Hematopoietic multipotent progenitor cell treated with erythropoietin and hydrocortisone succinate and interleukin-3 and kit ligand, for 15 days (in vitro differentiated cells): ENCODE data around the gene HINFP.
"Not testable (repeated sequence)": the region's sequence is repeated elsewhere in the genome, so short reads cannot be mapped to it uniquely, and the experiment has no call there.

ENCODE experiments used
- DNase-seq: peaks from one replicate; pipeline ENCODE4 v3.0.0-alpha.2; 2015; ENCODE audit warnings: low spot score

Gene HINFP

GRCh38 chr11:119100246-119100970 is 21.0 kb upstream of the HINFP start:
- peak; percentile 62 for DNase-seq

- DNase-seq: no peak
These were observed 20.2 kb upstream of the HINFP start for GRCh38 chr11:119100994-119101758.

GRCh38 chr11:119101759-119102423 is 19.5 kb upstream of the HINFP start, which contains the start of gene DPAGT1:
Gene DPAGT1 (minus strand): TSS chr11:119101853. CDS start chr11:119101655, 198 bp downstream.
- peak; percentile 92 for DNase-seq

- not testable (repeated sequence) for DNase-seq
These were observed 18.2 kb upstream of the HINFP start for GRCh38 chr11:119103161-119103664.

GRCh38 chr11:119103793-119104192 is 17.6 kb upstream of the HINFP start:
- no peak for DNase-seq

- peak; percentile 97 for DNase-seq
These were observed 14.5 kb upstream of the HINFP start, which contains the start of gene C2CD2L for GRCh38 chr11:119106564-119107537. Gene C2CD2L (plus strand): TSS chr11:119107344. CDS start chr11:119107742, 398 bp downstream.

GRCh38 chr11:119107538-119108145 is 13.7 kb upstream of the HINFP start:
- peak; percentile 20 for DNase-seq

- no peak for DNase-seq
These were observed 13.1 kb upstream of the HINFP start for GRCh38 chr11:119108146-119108856.

- DNase-seq: no peak
These were observed 12.5 kb upstream of the HINFP start for GRCh38 chr11:119108857-119109221.

- DNase-seq: no peak
These were observed 11.5 kb upstream of the HINFP start for GRCh38 chr11:119109843-119110242.

- no peak for DNase-seq
These were observed 10.9 kb upstream of the HINFP start for GRCh38 chr11:119110439-119110838.

- no peak for DNase-seq
These were observed 9.9 kb upstream of the HINFP start for GRCh38 chr11:119111361-119111925.

- no peak for DNase-seq
These were observed 8.9 kb upstream of the HINFP start for GRCh38 chr11:119112314-119113020.

GRCh38 chr11:119113716-119114115 is 7.7 kb upstream of the HINFP start:
- DNase-seq: no peak

GRCh38 chr11:119114351-119114750 is 7.0 kb upstream of the HINFP start:
- DNase-seq: no peak

GRCh38 chr11:119115484-119116234 is 5.7 kb upstream of the HINFP start:
- DNase-seq: no peak

GRCh38 chr11:119116235-119116594 is 5.2 kb upstream of the HINFP start:
- DNase-seq: no peak

GRCh38 chr11:119116601-119117000 is 4.8 kb upstream of the HINFP start:
- DNase-seq: no peak
